Left lung (tissue), 10 donors: Measurements from ENCODE around the gene CNIH3. TPM values are rescaled to one million over a fixed set of nuclear protein-coding genes. Genes with fewer than 3 reads are reported as not detected.

Experiments
- ATAC-seq: fragments of 200-7000 bp; cut with Tn5 transposase; one replicate; pipeline ENCODE4 v1.9.1; 2020; ENCODE audit warnings: moderate library complexity
- DNase-seq, 4 donors: peaks; one replicate each; pipeline ENCODE4 v3.0.0-alpha.2; 2013 to 2020
- H3K27ac ChIP-seq, 2 donors: fragments of 200-600 bp; sonication (generic) in 1 of 2; one replicate each; pipeline versions ENCODE4 v1.5.0 to v1.8.0; 2020 to 2021
- H3K27me3 ChIP-seq, 2 donors: fragments of 200-600 bp; sonication (generic) in 1 of 2; one replicate each; pipeline versions ENCODE4 v1.5.0 to v1.8.0; 2020 to 2021
- H3K36me3 ChIP-seq, 2 donors: fragments of 200-600 bp; sonication (generic) in 1 of 2; one replicate each; pipeline versions ENCODE4 v1.5.0 to v1.8.0; 2020 to 2021
- H3K4me1 ChIP-seq, 2 donors: fragments of 200-600 bp; one replicate each; pipeline ENCODE4 v1.8.0; 2021
- H3K4me3 ChIP-seq, 2 donors: fragments of 200-600 bp; sonication (generic) in 1 of 2; one replicate each; pipeline versions ENCODE4 v1.5.0 to v1.8.0; 2020 to 2021; ENCODE audit warnings: mild to moderate bottlenecking in 1 of 2
- H3K9me3 ChIP-seq, 2 donors: fragments of 200-600 bp; sonication (generic) in 1 of 2; one replicate each; pipeline versions ENCODE4 v1.5.0 to v1.8.0; 2020 to 2021
- CTCF ChIP-seq, 2 donors: fragments of 200-600 bp; sonication (generic) in 1 of 2; IDR thresholded peaks; one replicate each; pipeline versions ENCODE4 v1.5.0 to v1.8.0; 2021; ENCODE audit warnings: antibody characterized with exemption in 2 of 2
- intact Hi-C, 2 donors: fragments of 100-400 bp; cut with DNase I; formaldehyde crosslinking; loops; one replicate each; pipeline versions ENCODE4 v1.11.2 to v1.14.2; 2022
- polyA plus RNA-seq, 6 donors: library from polyadenylated mRNA; unstranded; fragments of 120-200 nt; gene quantifications; one replicate each; pipeline ENCODE4 v1.2.1, GENCODE V29; 2013; ENCODE audit not compliant: insufficient read length in 6 of 6
- total RNA-seq, 2 donors: library from RNA; stranded (reverse); fragmentation: NEBNext Ultra II Directional; extraction: Animal tissue kit (Norgen Biotek cat#: 25700); gene quantifications; one replicate each; pipeline ENCODE4 v1.2.1, GENCODE V29; 2021
- donor health status: DM: no; HTN: yes; CAD: no.
- donor health status: DM: no; HTN: no; CAD: no.

The CNIH3 gene
- total and polyA plus RNA-seq, 8 donors = 2.5 to 9.4 (median 7.3) TPM

- Histone ChIP-seq H3K4me3 (no peak overlapping the region), H3K4me1 (no peaks in the 10 kb centered on the region), H3K27me3 (no peaks in the 10 kb centered on the region), H3K9me3 (peaks cover 0 to 14% of the 10 kb centered on the region in 2 donors), H3K36me3 (no peaks in the 10 kb centered on the region), H3K27ac (no peak overlapping the region)
- intact Hi-C loops = no loop called here
- no peak for TF ChIP-seq CTCF (IDR thresholded peaks at IDR 0.05)
- no peak for ATAC-seq
- DNase-seq = no peak
Observed at GRCh38 chr1:224580006-224580405, 36.1 kb upstream of the CNIH3 start.

GRCh38 chr1:224582041-224582440 is 34.1 kb upstream of the CNIH3 start:
- Histone ChIP-seq H3K4me1 (no peaks in the 10 kb centered on the region), H3K9me3 (peaks cover 0 to 5% of the 10 kb centered on the region in 2 donors), H3K27me3 (no peaks in the 10 kb centered on the region), H3K27ac (no peak overlapping the region), H3K4me3 (no peak overlapping the region), H3K36me3 (no peaks in the 10 kb centered on the region)
- ATAC-seq = no peak
- no peak for TF ChIP-seq CTCF (IDR thresholded peaks at IDR 0.05)
- intact Hi-C loops = no loop called here
- no peak for DNase-seq

DNA sequence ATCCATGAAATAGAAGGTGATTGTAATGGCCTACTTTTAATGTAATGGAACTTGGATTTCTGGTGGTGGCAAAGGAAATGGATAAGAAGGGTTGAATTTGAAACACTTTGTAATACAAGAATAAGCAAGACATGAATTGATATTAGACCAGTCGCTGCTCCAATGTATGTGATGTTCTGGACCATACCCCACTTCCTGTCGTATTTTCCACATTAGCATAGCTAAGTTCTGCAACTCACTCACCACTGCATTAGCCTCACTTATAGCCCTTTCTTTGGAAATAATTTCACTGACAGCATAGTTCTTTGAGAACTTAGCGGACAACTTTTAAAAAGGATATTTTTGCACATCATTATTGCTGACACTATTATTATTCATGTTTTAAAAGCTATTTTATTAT is 32.3 kb upstream of the CNIH3 start:
- Histone ChIP-seq H3K36me3 (no peaks in the 10 kb centered on the region), H3K9me3 (no peaks in the 10 kb centered on the region), H3K4me1 (no peaks in the 10 kb centered on the region), H3K27ac (no peak overlapping the region), H3K4me3 (no peak overlapping the region), H3K27me3 (no peaks in the 10 kb centered on the region)
- intact Hi-C loops = no loop called here
- DNase-seq (no peak), ATAC-seq (no peak)
- no peak for TF ChIP-seq CTCF (IDR thresholded peaks at IDR 0.05)

DNA sequence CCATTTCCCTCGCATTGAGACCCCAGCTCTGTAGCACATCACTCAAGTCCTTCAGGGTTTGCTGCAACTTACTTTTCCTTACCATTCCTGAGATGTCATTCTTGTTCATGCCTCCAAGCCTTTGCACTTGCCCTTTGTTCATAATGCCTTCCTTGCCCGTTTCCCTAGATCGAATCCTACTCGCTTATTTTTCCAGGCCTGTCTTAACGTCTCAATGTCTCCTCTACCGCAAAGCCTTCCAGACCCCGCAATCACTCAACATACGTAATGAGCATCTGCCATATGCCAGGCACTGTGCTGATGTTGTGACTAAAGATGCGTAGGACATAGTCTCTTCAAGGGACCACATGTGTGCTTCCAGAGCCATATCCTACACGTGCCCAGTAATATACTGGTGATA is 31.1 kb upstream of the CNIH3 start:
- no peak for TF ChIP-seq CTCF (IDR thresholded peaks at IDR 0.05)
- DNase-seq = no peak
- no peak overlapping the region for H3K4me3 ChIP-seq
- H3K9me3 ChIP-seq = no peaks in the 10 kb centered on the region
- H3K27me3 ChIP-seq = no peaks in the 10 kb centered on the region
- ATAC-seq = no peak
- H3K4me1 ChIP-seq = no peaks in the 10 kb centered on the region
- no peak overlapping the region for H3K27ac ChIP-seq
- no peaks in the 10 kb centered on the region for H3K36me3 ChIP-seq
- intact Hi-C loops = no loop called here

DNA sequence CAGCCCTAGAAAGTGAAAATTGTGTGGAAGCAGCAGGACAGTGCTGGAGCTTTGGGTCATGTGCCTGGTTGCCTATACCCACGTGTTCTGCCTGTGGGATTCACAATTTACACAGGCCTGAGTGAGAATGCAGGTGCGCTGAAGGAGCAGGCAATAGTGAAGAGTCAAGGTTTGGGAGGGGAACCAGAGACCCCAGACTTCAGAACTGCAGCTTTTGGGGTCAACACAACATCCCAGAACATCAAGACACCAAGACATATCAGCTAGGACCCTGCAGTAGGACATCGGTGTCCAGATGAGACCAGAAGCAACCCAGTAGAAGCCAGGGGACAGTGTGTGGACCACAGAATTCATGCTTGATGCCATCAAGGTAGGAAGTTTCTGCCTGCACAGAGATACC is 29.1 kb upstream of the CNIH3 start:
- Histone ChIP-seq H3K36me3 (no peaks in the 10 kb centered on the region), H3K27ac (no peak overlapping the region), H3K4me1 (no peaks in the 10 kb centered on the region), H3K9me3 (no peaks in the 10 kb centered on the region), H3K27me3 (no peaks in the 10 kb centered on the region), H3K4me3 (no peak overlapping the region)
- DNase-seq = no peak
- intact Hi-C loops = no loop called here
- no peak for ATAC-seq
- TF ChIP-seq CTCF (IDR thresholded peaks at IDR 0.05) = no peak
